HG02588 (cell line): ENCODE results near the gene KRTCAP2.

Source experiments
- ATAC-seq: cut with Tn5 transposase; IDR thresholded peaks from one replicate; pipeline ENCODE4 v1.9.1; 2021; ENCODE audit warnings: mild to moderate bottlenecking, moderate library complexity; ENCODE audit not compliant: unreplicated experiment

Gene KRTCAP2

DNA sequence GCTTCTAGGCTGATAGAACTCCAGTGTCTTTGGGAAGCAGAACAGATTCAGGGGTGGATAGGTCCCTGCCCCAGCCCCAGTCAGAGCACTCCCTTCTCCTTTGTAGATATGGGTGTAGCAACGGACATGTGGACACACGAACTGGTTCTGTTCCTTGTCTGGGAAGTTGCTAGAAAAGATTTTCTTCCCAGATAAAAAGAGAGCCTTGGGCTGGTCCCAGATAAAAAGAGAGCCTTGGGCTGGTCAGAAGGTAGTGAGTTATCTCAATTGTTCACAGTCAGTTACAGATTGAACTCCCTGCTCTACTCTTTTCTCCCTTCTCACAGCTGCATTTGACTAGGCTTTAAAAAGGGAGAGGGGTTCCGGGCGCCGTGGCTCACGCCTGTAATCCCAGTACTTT, 52.9 kb downstream of the KRTCAP2 start:
- no peak for ATAC-seq
